OCI-LY3 (cell line): ENCODE measurements around the gene HDGF.

Experiments
- CTCF ChIP-seq: fragments of 200-600, 300-600 bp; sonication (generic); IDR thresholded peaks from 2 replicates; pipeline ENCODE4 v1.5.1; 2014; ENCODE audit warnings: antibody characterized with exemption, low read length, low read depth
- EZH2phosphoT487 ChIP-seq: fragments of 200-600 bp; shearing (Covaris generic); IDR thresholded peaks from 2 replicates; pipeline ENCODE4 v1.6.1; 2018; ENCODE audit warnings: antibody characterized with exemption, mixed run types, low read depth

- TF ChIP-seq CTCF (no peak), EZH2phosphoT487 (no peak)
These were observed 44.3 kb upstream of the HDGF start for GRCh38 chr1:156795787-156796186.
